HepG2 (cell line): ENCODE results near the gene AKR1A1. TPM values are rescaled to one million over a fixed set of nuclear protein-coding genes. Genes with fewer than 3 reads are reported as not detected.

Experiments
- ADNP ChIP-seq: sonication (generic); formaldehyde crosslinking; IDR thresholded peaks from 2 replicates; pipeline ENCODE4 v1.4.0; 2020; ENCODE audit warnings: missing genetic modification reagents
- CHD4 ChIP-seq: fragments of 200-600 bp; sonication (generic); IDR thresholded peaks from 2 replicates; pipeline ENCODE4 v1.7.0; 2017; ENCODE audit warnings: mild to moderate bottlenecking, low read length, borderline replicate concordance
- HNF1B ChIP-seq: sonication (generic); formaldehyde crosslinking; IDR thresholded peaks from 2 replicates; pipeline ENCODE4 v1.5.1; 2020; ENCODE audit warnings: mild to moderate bottlenecking, moderate library complexity, missing genetic modification reagents
- MAFK ChIP-seq, 2 experiments: IDR thresholded peaks in 1 of 2; conservative IDR thresholded peaks in 1 of 2; 2 replicates each; pipeline ENCODE4 v1.6.1; 2011; ENCODE audit warnings: improper control_type of control experiment in 2 of 2, low read length in 2 of 2
- MED13 ChIP-seq: sonication (generic); formaldehyde crosslinking; IDR thresholded peaks from 2 replicates; pipeline ENCODE4 v1.5.0; 2020; ENCODE audit warnings: missing genetic modification reagents
- MXI1 ChIP-seq: IDR thresholded peaks from 3 replicates; pipeline ENCODE4 v1.6.1; 2012; ENCODE audit warnings: low read depth, low read length, inconsistent platforms, borderline replicate concordance
- NFE2L1 ChIP-seq: sonication (generic); formaldehyde crosslinking; IDR thresholded peaks from 2 replicates; pipeline ENCODE4 v1.4.0; 2020; ENCODE audit warnings: missing genetic modification reagents, mild to moderate bottlenecking, borderline replicate concordance
- PATZ1 ChIP-seq: sonication (generic); formaldehyde crosslinking; IDR thresholded peaks from 2 replicates; pipeline ENCODE4 v1.4.0; 2020; ENCODE audit warnings: missing genetic modification reagents
- ZBTB4 ChIP-seq: sonication (generic); formaldehyde crosslinking; IDR thresholded peaks from 2 replicates; pipeline ENCODE4 v1.4.0; 2020; ENCODE audit warnings: missing genetic modification reagents, mild to moderate bottlenecking, borderline replicate concordance
- ZMYM3 ChIP-seq: sonication (generic); formaldehyde crosslinking; IDR thresholded peaks from 2 replicates; pipeline ENCODE4 v1.5.1; 2020; ENCODE audit warnings: mild to moderate bottlenecking, missing genetic modification reagents
- ZNF180 ChIP-seq: sonication (generic); formaldehyde crosslinking; IDR thresholded peaks from 2 replicates; pipeline ENCODE4 v1.4.0; 2020; ENCODE audit warnings: low read depth, missing genetic modification reagents, borderline replicate concordance
- ZNF234 ChIP-seq: sonication (generic); formaldehyde crosslinking; conservative IDR thresholded peaks from 2 replicates; pipeline ENCODE4 v1.5.1; 2020; ENCODE audit warnings: mild to moderate bottlenecking, missing genetic modification reagents
- ZNF251 ChIP-seq: sonication (generic); formaldehyde crosslinking; IDR thresholded peaks from 2 replicates; pipeline ENCODE4 v1.9.0; 2021; ENCODE audit warnings: mild to moderate bottlenecking, missing genetic modification reagents
- ZNF484 ChIP-seq: sonication (generic); formaldehyde crosslinking; IDR thresholded peaks from 2 replicates; pipeline ENCODE4 v1.5.1; 2020; ENCODE audit warnings: mild to moderate bottlenecking, low read depth, missing genetic modification reagents, borderline replicate concordance
- ZNF567 ChIP-seq: sonication (generic); formaldehyde crosslinking; IDR thresholded peaks from 2 replicates; pipeline ENCODE4 v1.8.1; 2023; ENCODE audit warnings: mild to moderate bottlenecking, missing genetic modification reagents, borderline replicate concordance
- ZNF672 ChIP-seq: sonication (generic); formaldehyde crosslinking; IDR thresholded peaks from 2 replicates; pipeline ENCODE4 v1.8.1; 2022; ENCODE audit warnings: missing genetic modification reagents
- ZNF724P ChIP-seq: sonication (generic); formaldehyde crosslinking; IDR thresholded peaks from 2 replicates; pipeline ENCODE4 v1.8.0; 2022; ENCODE audit warnings: missing genetic modification reagents, borderline replicate concordance
- ZNF850 ChIP-seq: sonication (generic); formaldehyde crosslinking; conservative IDR thresholded peaks from 2 replicates; pipeline ENCODE4 v1.9.0; 2021; ENCODE audit warnings: mild to moderate bottlenecking, missing genetic modification reagents
- polyA plus RNA-seq, 8 experiments: library from polyadenylated mRNA; depleted of rRNA in 3 of 8; stranded (reverse) in 7 of 8; unstranded in 1 of 8; fragments of >200 nt; fragmentation: Illumina TruSeq in 4 of 8; extraction: Trizol in 4 of 8; gene quantifications; 2 replicates each; pipeline versions ENCODE4 v1.2.1 to v1.2.3, GENCODE V29; 2011 to 2016; ENCODE audit warnings: low read depth in 4 of 8, missing spikeins in 1 of 8, mixed read lengths in 1 of 8; ENCODE audit not compliant: insufficient read depth in 1 of 8
- total RNA-seq, 5 experiments: library from RNA; depleted of rRNA; stranded (reverse); fragments of >200 nt; fragmentation: Illumina TruSeq; extraction: Trizol; gene quantifications; 2 replicates each; pipeline ENCODE4 v1.2.3, GENCODE V29; 2016; ENCODE audit warnings: low read depth in 1 of 5
- TF ChIP-seq, protein P1 (sequence below): sonication (generic); formaldehyde crosslinking; IDR thresholded peaks from 2 replicates; pipeline ENCODE4 v1.8.1; 2023; ENCODE audit warnings: mild to moderate bottlenecking, missing genetic modification reagents

The AKR1A1 gene
- total and polyA plus RNA-seq, 2 of the 13 experiments (the other 11 are each of a cell fraction or from before 2014, with no cell fraction given): 181 to 217 TPM

- TF ChIP-seq ZNF567 (CRISPR knock-in tag) (peak; percentile 20; the same call in 1 of the 2 replicates), MED13 (CRISPR knock-in tag) (peak; percentile 64; the same call in 1 of the 2 replicates), ZMYM3 (CRISPR knock-in tag) (peak; percentile 41; the same call in 1 of the 2 replicates), CHD4 (peak; percentile 69; the same call in 1 of the 2 replicates), ZBTB4 (CRISPR knock-in tag) (no peak; the same call in 1 of the 2 replicates), ZNF850 (CRISPR knock-in tag) (no peak), ZNF234 (CRISPR knock-in tag) (no peak; the same call in 1 of the 2 replicates), ZNF180 (no peak), NFE2L1 (CRISPR knock-in tag) (no peak), ADNP (CRISPR knock-in tag) (no peak), PATZ1 (peak; percentile 64), ZNF672 (no peak), HNF1B (CRISPR knock-in tag) (peak; percentile 94), ZNF724P (CRISPR knock-in tag) (peak; percentile 94; the same call in 1 of the 2 replicates), MXI1 (peak; percentile 99; the same call in 2 of the 3 replicates), MAFK (conservative IDR thresholded peaks at IDR 0.05 in 1 of 2, IDR thresholded peaks at IDR 0.05 in 1 of 2; ENCODE audit: low read length in 2 of 2) (no peak), ZNF251 (CRISPR knock-in tag) (no peak), ZNF484 (CRISPR knock-in tag) (peak; percentile 31; the same call in 1 of the 2 replicates)
- TF ChIP-seq, protein P1, sequence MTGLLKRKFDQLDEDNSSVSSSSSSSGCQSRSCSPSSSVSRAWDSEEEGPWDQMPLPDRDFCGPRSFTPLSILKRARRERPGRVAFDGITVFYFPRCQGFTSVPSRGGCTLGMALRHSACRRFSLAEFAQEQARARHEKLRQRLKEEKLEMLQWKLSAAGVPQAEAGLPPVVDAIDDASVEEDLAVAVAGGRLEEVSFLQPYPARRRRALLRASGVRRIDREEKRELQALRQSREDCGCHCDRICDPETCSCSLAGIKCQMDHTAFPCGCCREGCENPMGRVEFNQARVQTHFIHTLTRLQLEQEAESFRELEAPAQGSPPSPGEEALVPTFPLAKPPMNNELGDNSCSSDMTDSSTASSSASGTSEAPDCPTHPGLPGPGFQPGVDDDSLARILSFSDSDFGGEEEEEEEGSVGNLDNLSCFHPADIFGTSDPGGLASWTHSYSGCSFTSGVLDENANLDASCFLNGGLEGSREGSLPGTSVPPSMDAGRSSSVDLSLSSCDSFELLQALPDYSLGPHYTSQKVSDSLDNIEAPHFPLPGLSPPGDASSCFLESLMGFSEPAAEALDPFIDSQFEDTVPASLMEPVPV: peak; percentile 93
These were observed at the start of gene AKR1A1 (continued) for GRCh38 chr1:45550401-45551351.
